Activated CD8-positive, alpha-beta T cell treated with anti-CD3 and anti-CD28 coated beads for 36 hours (primary cell): ENCODE results near the gene COG3. TPM values are rescaled to one million over a fixed set of nuclear protein-coding genes. Genes with fewer than 3 reads are reported as not detected.

Source experiments
- ATAC-seq: fragments of 200-7000 bp; cut with Tn5 transposase; one replicate; pipeline ENCODE4 v1.10.0; 2021; ENCODE audit warnings: mild to moderate bottlenecking, moderate library complexity
- CTCF ChIA-PET: fragments of 350-600 bp; sonication (Branson Sonifier 250); formaldehyde crosslinking; loops from one replicate; lab custom pipeline; 2021; ENCODE audit warnings: antibody characterized with exemption; lab: Charles Lee
- POLR2A ChIA-PET: fragments of 350-600 bp; sonication (Branson Sonifier 250); formaldehyde crosslinking; loops from one replicate; lab custom pipeline; 2021; ENCODE audit warnings: antibody characterized with exemption; lab: Charles Lee
- DNase-seq: peaks from one replicate; pipeline ENCODE4 v3.0.0-alpha.2; 2020
- H3K27ac Mint-ChIP-seq: one replicate; pipeline ENCODE4 v1.8.0; 2021; ENCODE audit warnings: mild to moderate bottlenecking, mixed read lengths
- H3K27me3 Mint-ChIP-seq: one replicate; pipeline ENCODE4 v1.8.0; 2021; ENCODE audit warnings: mixed read lengths
- H3K36me3 Mint-ChIP-seq: one replicate; pipeline ENCODE4 v1.8.0; 2021; ENCODE audit warnings: low read depth, mixed read lengths
- H3K4me1 Mint-ChIP-seq: one replicate; pipeline ENCODE4 v1.8.0; 2021; ENCODE audit warnings: low read depth, mixed read lengths
- H3K4me3 Mint-ChIP-seq: one replicate; pipeline ENCODE4 v1.8.0; 2021; ENCODE audit warnings: mild to moderate bottlenecking, moderate library complexity, mixed read lengths
- H3K9me3 Mint-ChIP-seq: one replicate; pipeline ENCODE4 v1.8.0; 2021; ENCODE audit warnings: mixed read lengths
- intact Hi-C: fragments of 100-400 bp; cut with micrococcal nuclease; formaldehyde crosslinking; loops from one replicate; pipeline ENCODE4 v1.10.0; 2022
- total RNA-seq, 2 experiments: library from RNA; stranded (reverse); gene quantifications; one replicate each; pipeline ENCODE4 v1.2.3, GENCODE V29; 2021
- TF ChIP-seq, protein P1 (sequence below): fragments of 200-600 bp; IDR thresholded peaks from one replicate; pipeline ENCODE4 v1.8.0; 2022; ENCODE audit warnings: antibody characterized with exemption, mild to moderate bottlenecking

COG3 gene
- total RNA-seq, 2 experiments from 2014 or later: 19.9 to 22.1 TPM

DNA sequence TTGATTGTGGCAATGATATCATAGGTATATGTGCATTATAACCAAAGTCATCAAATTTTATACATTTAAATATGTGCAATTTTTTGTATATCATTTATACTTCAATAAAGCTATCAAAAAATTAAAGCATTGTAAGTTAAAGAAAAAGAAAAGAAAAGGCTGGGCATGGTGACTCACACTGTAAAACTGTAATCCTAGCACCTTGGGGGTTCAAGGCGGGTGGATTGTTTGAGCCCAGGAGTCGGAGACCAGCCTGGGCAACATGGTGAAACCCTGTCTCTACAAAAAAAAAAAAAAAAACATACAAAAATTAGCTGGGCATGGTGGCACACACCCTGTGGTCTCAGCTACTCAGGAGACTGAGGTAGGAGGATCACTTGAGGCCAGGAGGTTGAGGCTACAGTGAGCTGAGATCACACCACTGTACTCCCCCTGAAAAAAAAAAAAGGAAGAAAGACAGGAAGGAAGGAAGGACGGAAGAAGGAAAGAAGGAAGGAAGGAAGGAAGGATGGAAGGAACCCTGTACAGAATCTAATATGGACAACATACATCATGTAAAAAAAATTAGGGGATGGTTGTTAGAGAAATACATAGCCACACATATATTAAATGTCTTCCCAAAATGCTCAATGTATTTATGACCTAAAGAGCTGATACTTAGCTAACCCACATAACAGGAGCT lies 24.8 kb upstream of the COG3 start:
- intact Hi-C loops: no loop called here
- POLR2A ChIA-PET: interaction anchor here (0.8 kb wide), 1 partner anchor 21 kb away, joined by 3 read pairs; no protein-coding TSS in a partner anchor
- Mint-ChIP-seq H3K9me3 (no peaks in the 10 kb centered on the region), H3K4me3 (no peak overlapping the region), H3K27me3 (no peaks in the 10 kb centered on the region), H3K36me3 (no peaks in the 10 kb centered on the region), H3K4me1 (peaks cover 12% of the 10 kb centered on the region), H3K27ac (no peak overlapping the region)
- CTCF ChIA-PET: interaction anchor here (0.8 to 1.1 kb wide), 3 partner anchors 14 to 72 kb away, joined by 3 to 5 read pairs (median 4); no protein-coding TSS in a partner anchor
- ATAC-seq (no peak), DNase-seq (no peak)
- TF ChIP-seq, protein P1, sequence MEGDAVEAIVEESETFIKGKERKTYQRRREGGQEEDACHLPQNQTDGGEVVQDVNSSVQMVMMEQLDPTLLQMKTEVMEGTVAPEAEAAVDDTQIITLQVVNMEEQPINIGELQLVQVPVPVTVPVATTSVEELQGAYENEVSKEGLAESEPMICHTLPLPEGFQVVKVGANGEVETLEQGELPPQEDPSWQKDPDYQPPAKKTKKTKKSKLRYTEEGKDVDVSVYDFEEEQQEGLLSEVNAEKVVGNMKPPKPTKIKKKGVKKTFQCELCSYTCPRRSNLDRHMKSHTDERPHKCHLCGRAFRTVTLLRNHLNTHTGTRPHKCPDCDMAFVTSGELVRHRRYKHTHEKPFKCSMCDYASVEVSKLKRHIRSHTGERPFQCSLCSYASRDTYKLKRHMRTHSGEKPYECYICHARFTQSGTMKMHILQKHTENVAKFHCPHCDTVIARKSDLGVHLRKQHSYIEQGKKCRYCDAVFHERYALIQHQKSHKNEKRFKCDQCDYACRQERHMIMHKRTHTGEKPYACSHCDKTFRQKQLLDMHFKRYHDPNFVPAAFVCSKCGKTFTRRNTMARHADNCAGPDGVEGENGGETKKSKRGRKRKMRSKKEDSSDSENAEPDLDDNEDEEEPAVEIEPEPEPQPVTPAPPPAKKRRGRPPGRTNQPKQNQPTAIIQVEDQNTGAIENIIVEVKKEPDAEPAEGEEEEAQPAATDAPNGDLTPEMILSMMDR: no peak

DNA sequence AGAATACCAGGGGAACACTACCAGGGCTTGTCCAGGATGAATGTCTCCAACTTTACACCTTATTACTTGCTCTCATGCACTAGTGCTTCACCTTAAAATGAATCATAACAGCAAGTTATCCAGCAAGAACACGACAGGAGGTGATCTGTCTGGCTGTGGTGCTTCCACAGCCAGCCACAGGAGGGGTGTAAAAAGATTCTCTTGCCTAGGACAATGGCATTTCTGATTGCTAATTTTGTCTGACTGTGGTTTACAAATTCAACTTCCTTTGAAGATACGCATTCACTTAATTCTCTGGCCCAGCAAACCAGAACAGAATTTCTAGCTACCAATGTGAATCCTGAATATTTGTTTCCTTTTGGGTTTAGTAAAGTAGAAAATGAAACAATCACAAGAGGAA lies 23.1 kb upstream of the COG3 start:
- no peak overlapping the region for H3K27ac Mint-ChIP-seq

DNA sequence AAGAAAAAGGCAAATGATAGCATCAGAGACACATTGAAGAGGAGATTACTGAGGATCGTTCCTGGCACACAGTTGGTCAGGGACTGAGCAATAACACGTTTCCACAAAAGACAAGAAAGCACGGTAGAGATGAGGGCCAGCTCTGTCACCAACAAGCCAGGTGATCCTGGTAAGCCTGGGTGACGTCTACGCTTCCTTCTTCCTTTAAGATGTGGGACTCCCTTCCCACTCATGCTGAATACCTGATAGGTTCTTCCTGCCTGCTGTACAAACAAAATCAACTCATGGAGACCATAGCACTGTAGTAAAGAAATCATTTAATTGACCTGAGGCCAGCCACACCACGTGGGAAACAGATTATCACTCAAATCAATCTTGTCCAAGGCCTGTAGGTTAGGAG lies 19.7 kb upstream of the COG3 start:
- DNase-seq: no peak
- intact Hi-C loops: no loop called here
- Mint-ChIP-seq H3K9me3 (no peaks in the 10 kb centered on the region), H3K27ac (no peak overlapping the region), H3K4me3 (no peak overlapping the region), H3K4me1 (peaks cover 12% of the 10 kb centered on the region), H3K27me3 (no peaks in the 10 kb centered on the region), H3K36me3 (no peaks in the 10 kb centered on the region)
- ChIA-PET CTCF (no interaction called here), POLR2A (no interaction called here)
- TF ChIP-seq, protein P1: no peak
- ATAC-seq: no peak

More for the DNA sequence above, 23.1 kb upstream of the COG3 start:
- H3K4me1 Mint-ChIP-seq: peaks cover 12% of the 10 kb centered on the region
- POLR2A ChIA-PET: interaction anchor here (0.7 kb wide), 1 partner anchor 20 kb away, joined by 3 read pairs; no protein-coding TSS in a partner anchor
- intact Hi-C loops: no loop called here
- TF ChIP-seq, protein P1: no peak
- ATAC-seq (peak; percentile 95), DNase-seq (peak; percentile 46)
- H3K9me3 Mint-ChIP-seq: no peaks in the 10 kb centered on the region
- CTCF ChIA-PET: interaction anchor here (1.1 kb wide), 1 partner anchor 70 kb away, joined by 3 read pairs; no protein-coding TSS in a partner anchor
- no peaks in the 10 kb centered on the region for H3K27me3 Mint-ChIP-seq
- no peaks in the 10 kb centered on the region for H3K36me3 Mint-ChIP-seq
- no peak overlapping the region for H3K4me3 Mint-ChIP-seq

DNA sequence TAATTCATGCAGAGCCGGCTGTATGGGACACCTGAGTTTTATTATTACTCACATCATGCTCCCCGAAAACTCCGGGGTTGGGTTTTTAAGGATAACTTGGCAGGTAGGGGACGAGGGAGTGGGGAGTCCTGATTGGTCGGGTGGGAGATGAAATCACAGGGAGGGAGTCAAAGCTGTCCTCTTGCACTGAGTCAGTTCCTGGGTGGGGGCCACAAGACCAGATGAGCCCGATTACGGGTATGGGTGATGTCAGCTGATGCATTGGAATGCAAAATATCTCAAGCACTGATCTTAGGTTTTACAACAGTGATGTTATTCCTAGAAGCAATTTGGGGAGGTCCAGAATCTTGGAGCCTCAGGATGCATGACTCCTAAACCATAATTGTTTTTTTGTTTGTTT lies 18.6 kb upstream of the COG3 start:
- H3K27me3 Mint-ChIP-seq: no peaks in the 10 kb centered on the region
- H3K36me3 Mint-ChIP-seq: no peaks in the 10 kb centered on the region
- ATAC-seq (no peak), DNase-seq (no peak)
- no peaks in the 10 kb centered on the region for H3K9me3 Mint-ChIP-seq
- peaks cover 10% of the 10 kb centered on the region for H3K4me1 Mint-ChIP-seq
- no peak overlapping the region for H3K27ac Mint-ChIP-seq
- intact Hi-C loops: no loop called here
- ChIA-PET CTCF (no interaction called here), POLR2A (interaction anchor here (1.1 kb wide), 2 partner anchors 9 to 17 kb away, joined by 3 to 4 read pairs; no protein-coding TSS in a partner anchor)
- H3K4me3 Mint-ChIP-seq: no peak overlapping the region
- TF ChIP-seq, protein P1: no peak

DNA sequence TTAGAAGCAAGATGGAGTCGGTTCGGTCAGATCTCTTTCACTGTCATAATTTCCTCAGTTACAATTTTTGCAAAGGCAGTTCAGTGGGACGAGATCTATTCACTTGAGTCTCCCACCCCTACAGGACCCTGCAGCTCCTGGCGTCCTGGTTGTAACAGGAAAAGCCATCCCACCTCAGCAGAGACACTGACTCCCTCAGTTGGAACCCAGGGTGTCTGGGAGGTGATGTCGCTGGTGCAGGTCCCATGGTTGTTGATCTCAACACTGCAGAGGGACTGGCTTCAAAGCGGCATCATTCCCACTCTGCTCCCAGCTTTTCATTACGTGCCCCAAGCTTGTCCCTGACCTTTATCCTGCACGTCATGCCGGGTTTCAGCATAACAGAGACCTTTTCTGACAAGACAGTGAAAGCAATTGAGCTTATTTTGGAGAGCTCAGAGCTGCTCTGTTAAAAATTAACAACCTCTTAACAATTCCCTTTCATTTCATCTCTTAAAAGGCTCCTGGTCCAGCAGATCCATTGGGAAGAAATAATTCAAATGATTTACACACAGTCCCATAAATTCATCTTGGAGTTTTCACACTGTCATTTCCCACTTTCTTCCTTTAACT lies 17.6 kb upstream of the COG3 start:
- ChIA-PET CTCF (interaction anchor here (1.2 to 1.3 kb wide), 2 partner anchors 14 to 76 kb away, joined by 3 to 7 read pairs; no protein-coding TSS in a partner anchor), POLR2A (interaction anchor here (0.6 to 1.1 kb wide), 2 partner anchors 16 to 688 kb away, joined by 3 read pairs; no protein-coding TSS in a partner anchor)
- Mint-ChIP-seq H3K4me3 (no peak overlapping the region), H3K36me3 (no peaks in the 10 kb centered on the region), H3K27me3 (no peaks in the 10 kb centered on the region), H3K4me1 (peaks cover under 1% of the 10 kb centered on the region), H3K9me3 (no peaks in the 10 kb centered on the region), H3K27ac (no peak overlapping the region)
- DNase-seq (no peak), ATAC-seq (no peak)
- TF ChIP-seq, protein P1: no peak
- intact Hi-C loops: no loop called here
